ENCODE measurements around the gene SCEL. TPM values are rescaled to one million over a fixed set of nuclear protein-coding genes. Genes with fewer than 3 reads are reported as not detected.
"Not testable (repeated sequence)": the region's sequence is repeated elsewhere in the genome, so short reads cannot be mapped to it uniquely, and the experiment has no call there.

The SCEL gene
- total RNA-seq, 6 experiments from 2014 or later = not detected

GRCh38 chr13:77660841-77661250 is 125.3 kb downstream of the SCEL start:
- H3K4me1 Mint-ChIP-seq (ENCODE audit: low read depth) = no peaks in the 10 kb centered on the region
- H3K4me3 Mint-ChIP-seq = no peak overlapping the region
- DNase-seq = no peak
- H3K27ac Mint-ChIP-seq = no peak overlapping the region
- no peaks in the 10 kb centered on the region for H3K36me3 Mint-ChIP-seq (ENCODE audit: low read depth)
- no peaks in the 10 kb centered on the region for H3K27me3 Mint-ChIP-seq (ENCODE audit: insufficient read depth)
- peaks cover 25% of the 10 kb centered on the region for H3K9me3 Mint-ChIP-seq
- TF ChIP-seq, protein P1, sequence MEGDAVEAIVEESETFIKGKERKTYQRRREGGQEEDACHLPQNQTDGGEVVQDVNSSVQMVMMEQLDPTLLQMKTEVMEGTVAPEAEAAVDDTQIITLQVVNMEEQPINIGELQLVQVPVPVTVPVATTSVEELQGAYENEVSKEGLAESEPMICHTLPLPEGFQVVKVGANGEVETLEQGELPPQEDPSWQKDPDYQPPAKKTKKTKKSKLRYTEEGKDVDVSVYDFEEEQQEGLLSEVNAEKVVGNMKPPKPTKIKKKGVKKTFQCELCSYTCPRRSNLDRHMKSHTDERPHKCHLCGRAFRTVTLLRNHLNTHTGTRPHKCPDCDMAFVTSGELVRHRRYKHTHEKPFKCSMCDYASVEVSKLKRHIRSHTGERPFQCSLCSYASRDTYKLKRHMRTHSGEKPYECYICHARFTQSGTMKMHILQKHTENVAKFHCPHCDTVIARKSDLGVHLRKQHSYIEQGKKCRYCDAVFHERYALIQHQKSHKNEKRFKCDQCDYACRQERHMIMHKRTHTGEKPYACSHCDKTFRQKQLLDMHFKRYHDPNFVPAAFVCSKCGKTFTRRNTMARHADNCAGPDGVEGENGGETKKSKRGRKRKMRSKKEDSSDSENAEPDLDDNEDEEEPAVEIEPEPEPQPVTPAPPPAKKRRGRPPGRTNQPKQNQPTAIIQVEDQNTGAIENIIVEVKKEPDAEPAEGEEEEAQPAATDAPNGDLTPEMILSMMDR (IDR thresholded peaks at IDR 0.05) = no peak

- DNase-seq; H3K36me3 Mint-ChIP-seq (ENCODE audit: low read depth); H3K4me1 Mint-ChIP-seq (ENCODE audit: low read depth); H3K4me3 Mint-ChIP-seq; H3K27ac Mint-ChIP-seq; H3K27me3 Mint-ChIP-seq (ENCODE audit: insufficient read depth): not testable (repeated sequence)
- H3K9me3 Mint-ChIP-seq = peaks cover 25% of the 10 kb centered on the region
Observed at GRCh38 chr13:77662301-77662700, 126.8 kb downstream of the SCEL start.

DNA sequence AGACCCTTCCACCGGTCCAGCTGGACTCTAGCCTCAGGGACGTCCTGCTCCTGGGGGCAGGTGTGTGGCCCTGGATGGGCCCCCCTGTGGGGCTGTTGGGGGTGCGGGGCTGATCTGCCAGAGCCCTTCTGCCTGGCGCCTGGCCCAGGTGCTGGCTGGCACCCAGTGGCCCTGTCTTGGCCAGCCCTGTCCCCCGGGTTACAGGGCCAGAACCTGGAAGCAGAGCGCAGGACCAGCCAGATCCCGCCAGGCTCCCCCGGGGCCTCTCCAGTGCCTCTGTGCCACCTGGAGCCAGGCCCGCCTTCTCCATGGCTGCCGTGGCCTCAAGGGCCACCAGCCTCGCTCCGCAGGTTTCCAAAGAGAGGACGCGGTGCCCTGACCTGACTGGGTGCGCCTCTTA is 127.3 kb downstream of the SCEL start:
- not testable (repeated sequence) for H3K27me3 Mint-ChIP-seq (ENCODE audit: insufficient read depth); H3K27ac Mint-ChIP-seq; H3K4me3 Mint-ChIP-seq; H3K36me3 Mint-ChIP-seq (ENCODE audit: low read depth); DNase-seq; H3K4me1 Mint-ChIP-seq (ENCODE audit: low read depth)
- H3K9me3 Mint-ChIP-seq = peaks cover 26% of the 10 kb centered on the region

DNA sequence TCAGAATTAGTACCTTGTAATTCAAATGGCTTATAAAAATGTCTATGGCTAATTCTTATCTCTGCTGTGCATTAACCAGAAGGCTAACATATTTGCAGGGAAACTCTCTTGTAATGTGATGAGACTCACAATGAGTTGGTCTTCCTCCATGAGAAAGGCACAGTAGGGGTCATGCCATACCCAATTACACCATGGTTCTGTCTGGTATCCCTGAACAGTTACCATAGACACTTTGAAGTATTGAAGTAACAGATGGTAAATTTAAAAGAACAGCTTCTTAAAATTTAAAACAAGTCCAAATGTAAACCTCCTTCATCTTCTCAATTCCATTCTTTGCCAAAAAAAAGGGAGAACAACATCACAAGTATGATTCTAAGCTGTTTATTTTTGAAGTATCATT is 139.3 kb downstream of the SCEL start:
- Mint-ChIP-seq H3K4me3 (no peak overlapping the region), H3K4me1 (ENCODE audit: low read depth) (no peaks in the 10 kb centered on the region), H3K27me3 (ENCODE audit: insufficient read depth) (no peaks in the 10 kb centered on the region), H3K36me3 (ENCODE audit: low read depth) (no peaks in the 10 kb centered on the region), H3K9me3 (peaks cover 46% of the 10 kb centered on the region), H3K27ac (no peak overlapping the region)
- TF ChIP-seq, protein P1 (IDR thresholded peaks at IDR 0.05) = no peak
- no peak for DNase-seq

- Mint-ChIP-seq H3K27ac (no peak overlapping the region), H3K36me3 (ENCODE audit: low read depth) (no peaks in the 10 kb centered on the region), H3K27me3 (ENCODE audit: insufficient read depth) (no peaks in the 10 kb centered on the region), H3K9me3 (peaks cover 31% of the 10 kb centered on the region), H3K4me1 (ENCODE audit: low read depth) (no peaks in the 10 kb centered on the region), H3K4me3 (no peak overlapping the region)
- no peak for DNase-seq
- TF ChIP-seq, protein P1 (IDR thresholded peaks at IDR 0.05) = no peak
Observed at GRCh38 chr13:77678691-77679235, 143.3 kb downstream of the SCEL start.

DNA sequence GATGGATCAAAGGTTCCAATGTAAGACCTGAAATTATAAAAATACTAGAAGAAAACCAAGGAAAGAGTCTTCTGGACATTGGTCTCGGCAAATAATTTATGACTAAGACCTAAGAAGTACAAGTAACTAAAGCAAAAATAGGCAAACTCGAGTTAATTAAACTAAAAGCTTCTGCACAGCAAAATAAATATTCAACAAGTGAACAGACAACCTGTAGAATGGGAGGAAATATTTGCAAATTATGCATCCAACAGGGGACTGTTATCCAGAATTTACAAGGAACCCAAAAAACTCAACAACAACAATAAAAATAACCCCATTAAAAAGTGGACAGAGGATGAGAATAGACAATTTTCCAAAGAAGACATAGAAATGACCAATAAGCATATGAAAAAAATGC is 152.3 kb downstream of the SCEL start:
- H3K27me3 Mint-ChIP-seq (ENCODE audit: insufficient read depth) = no peaks in the 10 kb centered on the region
- TF ChIP-seq, protein P1 (IDR thresholded peaks at IDR 0.05) = no peak

DNA sequence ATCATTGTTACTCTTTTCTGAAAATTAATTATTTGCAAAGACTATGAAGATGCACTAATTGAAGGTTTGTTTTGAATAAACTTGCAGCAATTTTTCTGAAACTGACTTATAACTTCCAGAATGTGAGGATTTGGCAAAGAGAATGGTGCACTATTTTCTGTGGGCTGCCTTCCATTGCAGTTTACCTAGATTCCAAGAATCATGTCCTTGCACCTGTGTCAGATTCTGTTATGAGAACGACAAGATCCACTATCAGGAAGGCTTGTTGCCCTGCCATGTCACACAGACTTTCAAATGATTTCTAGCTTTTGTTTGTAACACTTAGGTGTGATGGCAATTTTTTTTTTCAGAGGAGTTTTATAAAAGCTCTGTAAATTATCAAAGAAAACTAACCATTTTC is 156.4 kb downstream of the SCEL start:
- Mint-ChIP-seq H3K4me3 (no peak overlapping the region), H3K4me1 (ENCODE audit: low read depth) (no peaks in the 10 kb centered on the region), H3K27ac (no peak overlapping the region), H3K9me3 (no peaks in the 10 kb centered on the region; the same call in 1 of the 2 replicates), H3K27me3 (ENCODE audit: insufficient read depth) (no peaks in the 10 kb centered on the region; the same call in 1 of the 2 replicates), H3K36me3 (ENCODE audit: low read depth) (no peaks in the 10 kb centered on the region)
- no peak for DNase-seq
- TF ChIP-seq, protein P1 (IDR thresholded peaks at IDR 0.05) = no peak

More for the DNA sequence above, 152.3 kb downstream of the SCEL start:
- Mint-ChIP-seq H3K4me1 (ENCODE audit: low read depth) (no peaks in the 10 kb centered on the region), H3K27ac (no peak overlapping the region), H3K4me3 (no peak overlapping the region), H3K9me3 (no peaks in the 10 kb centered on the region; the same call in 1 of the 2 replicates), H3K36me3 (ENCODE audit: low read depth) (no peaks in the 10 kb centered on the region)
- DNase-seq = no peak

Measured in HFFc6 (cell line).